Measurements from ENCODE around the gene PIGO. TPM values are rescaled to one million over a fixed set of nuclear protein-coding genes. Genes with fewer than 3 reads are reported as not detected.
A peak's percentile ranks its signal among the peaks of the same experiment; 100 is the strongest.

Gene PIGO
- polyA plus RNA-seq, 1 of the 3 experiments (the other 2 are of a cell fraction), result 31.0 TPM

DNA sequence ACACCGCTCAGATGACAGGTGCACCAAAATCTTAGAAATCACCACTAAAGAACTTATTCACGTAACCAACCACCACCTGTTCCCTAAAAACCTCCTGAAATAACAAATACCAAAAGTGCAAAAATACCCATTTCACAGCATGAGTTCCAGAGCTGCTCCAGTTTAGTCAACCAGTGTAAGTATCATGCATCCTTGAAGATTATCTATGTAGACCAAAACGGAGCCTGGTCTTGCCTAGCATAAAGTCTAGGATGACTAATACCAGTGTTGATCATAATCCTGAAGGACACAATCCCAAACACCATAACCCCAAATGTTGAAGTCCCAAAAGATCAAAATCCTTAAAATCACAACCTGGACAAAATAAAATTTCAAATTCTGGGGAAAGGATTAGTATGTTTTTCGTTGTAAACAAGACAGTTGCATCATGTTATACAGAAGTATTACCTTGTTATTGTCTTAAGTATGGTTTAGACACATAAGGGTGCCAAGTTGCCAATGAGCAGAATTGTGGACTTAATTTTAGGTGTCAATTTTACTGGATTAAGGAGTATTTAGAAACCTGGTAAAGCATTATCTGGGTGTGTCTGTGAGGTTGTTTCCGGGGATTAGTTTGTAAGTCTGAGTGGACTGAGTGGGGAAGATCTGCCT is 42.1 kb downstream of the PIGO start:
- H3K4me1 ChIP-seq (ENCODE audit: control insufficient read depth in 1 of 2, insufficient read depth in 2 of 2, low read depth in 1 of 2, low read length in 1 of 2), result no peaks in the 10 kb centered on the region
- TF ChIP-seq CHD2 (IDR thresholded peaks at IDR 0.05; ENCODE audit: low read length, partially characterized antibody), result no peak
- TF ChIP-seq POLR2AphosphoS5 (IDR thresholded peaks at IDR 0.05; ENCODE audit: low read depth, low read length), result 0 out of 2 replicates have a peak, but pooled peaks have one; percentile 9
- POLR2A ChIA-PET, result interaction anchor here (1.1 kb wide), 1 partner anchor 23 kb away, joined by 4 read pairs; no protein-coding TSS in a partner anchor
- no peaks in the 10 kb centered on the region for H3K9me3 ChIP-seq
- no peak overlapping the region for H3K4me2 ChIP-seq
- peaks cover 3% of the 10 kb centered on the region; the same call in 1 of the 2 replicates for H4K20me1 ChIP-seq (ENCODE audit: insufficient read depth)
- no peak overlapping the region for H2AFZ ChIP-seq (ENCODE audit: low read depth)
- 61% methylated on average over 5 of the region's 5 CpGs for WGBS (ENCODE audit: low lambda C conversion rate)
- H3K79me2 ChIP-seq (ENCODE audit: insufficient read depth), result peaks cover 7% of the 10 kb centered on the region; the same call in 1 of the 2 replicates
- no peak overlapping the region for H3K27ac ChIP-seq (ENCODE audit: low read depth in 2 of 2, low read length in 1 of 2)
- H3F3A ChIP-seq (replicated peaks; ENCODE audit: insufficient read depth), result peaks cover 37% of the 10 kb centered on the region
- peaks cover 46 to 86% of the 10 kb centered on the region in 2 experiments for H3K36me3 ChIP-seq (replicated peaks in 1 of 2; ENCODE audit: control insufficient read depth in 1 of 2, insufficient read depth in 2 of 2, low read length in 1 of 2)
- no peak overlapping the region for H3K9ac ChIP-seq
- DNase-seq, result no peak
- H3K9me2 ChIP-seq, result no peaks in the 10 kb centered on the region
- no peaks in the 10 kb centered on the region for H3K27me3 ChIP-seq (ENCODE audit: insufficient read depth)
- CTCF ChIA-PET, result interaction anchor here (1.0 to 1.2 kb wide), 2 partner anchors 10 to 155 kb away, joined by 3 to 4 read pairs; no protein-coding TSS in a partner anchor
- no peak overlapping the region for H3K4me3 ChIP-seq (ENCODE audit: low read depth in 2 of 2, low read length in 1 of 2)

DNA sequence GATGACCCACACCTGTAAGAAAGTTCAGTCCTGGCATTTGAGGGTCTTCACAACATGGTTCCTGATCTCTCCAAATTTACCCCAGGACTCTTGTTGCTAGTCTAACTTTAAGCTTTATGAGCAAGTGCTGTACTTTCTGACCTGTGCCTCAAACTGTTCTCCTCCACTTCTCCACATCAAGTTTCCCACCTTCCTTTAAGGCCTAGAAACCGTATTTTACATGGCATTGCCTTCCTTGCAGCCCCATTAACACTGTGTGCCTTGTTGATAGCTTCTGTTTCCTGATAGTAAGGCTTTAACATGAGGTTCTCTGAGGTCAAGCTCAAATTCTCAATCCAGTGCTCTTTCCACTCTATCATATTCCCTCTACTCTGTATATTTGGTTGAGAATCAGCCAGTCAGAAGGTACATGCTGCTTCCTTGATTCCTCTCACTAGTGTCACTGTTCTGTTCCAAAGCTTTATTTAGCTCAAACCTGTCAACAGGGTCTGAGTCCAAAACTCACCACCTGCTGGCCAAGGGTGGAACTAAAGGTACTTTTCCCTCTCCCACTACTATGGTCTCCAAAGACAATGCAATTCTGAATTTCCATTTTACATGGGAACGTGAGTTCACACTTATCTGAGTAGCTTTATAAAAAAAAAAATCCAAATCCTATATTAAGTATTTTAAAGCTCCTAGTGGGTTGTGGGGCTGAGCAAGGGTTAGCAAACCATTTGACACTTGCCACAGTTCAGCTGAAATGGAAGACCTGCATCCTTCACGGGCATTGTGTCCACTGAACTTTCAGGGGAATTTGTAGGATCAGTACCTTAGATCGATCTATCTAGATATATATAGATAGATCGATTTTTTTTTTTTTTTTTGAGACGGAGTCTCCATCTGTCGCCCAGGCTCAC is 45.1 kb downstream of the PIGO start:
- no peak overlapping the region for H3K4me2 ChIP-seq
- ChIA-PET CTCF (interaction anchor here (0.6 to 7.9 kb wide), 34 partner anchors 9 to 685 kb away, joined by 3 to 78 read pairs (median 6); partner anchors contain the start of genes FANCG and VCP), POLR2A (interaction anchor here (0.7 to 2.6 kb wide), 5 partner anchors 11 to 152 kb away, joined by 3 to 16 read pairs (median 3); partner anchors contain the start of genes FANCG and VCP)
- TF ChIP-seq YY1 (IDR thresholded peaks at IDR 0.05; ENCODE audit: low read depth), result no peak
- TF ChIP-seq EP300 (IDR thresholded peaks at IDR 0.05; ENCODE audit: borderline replicate concordance in 1 of 2, low read depth in 1 of 2, low read length in 1 of 2), result no peak
- TF ChIP-seq, protein P1, sequence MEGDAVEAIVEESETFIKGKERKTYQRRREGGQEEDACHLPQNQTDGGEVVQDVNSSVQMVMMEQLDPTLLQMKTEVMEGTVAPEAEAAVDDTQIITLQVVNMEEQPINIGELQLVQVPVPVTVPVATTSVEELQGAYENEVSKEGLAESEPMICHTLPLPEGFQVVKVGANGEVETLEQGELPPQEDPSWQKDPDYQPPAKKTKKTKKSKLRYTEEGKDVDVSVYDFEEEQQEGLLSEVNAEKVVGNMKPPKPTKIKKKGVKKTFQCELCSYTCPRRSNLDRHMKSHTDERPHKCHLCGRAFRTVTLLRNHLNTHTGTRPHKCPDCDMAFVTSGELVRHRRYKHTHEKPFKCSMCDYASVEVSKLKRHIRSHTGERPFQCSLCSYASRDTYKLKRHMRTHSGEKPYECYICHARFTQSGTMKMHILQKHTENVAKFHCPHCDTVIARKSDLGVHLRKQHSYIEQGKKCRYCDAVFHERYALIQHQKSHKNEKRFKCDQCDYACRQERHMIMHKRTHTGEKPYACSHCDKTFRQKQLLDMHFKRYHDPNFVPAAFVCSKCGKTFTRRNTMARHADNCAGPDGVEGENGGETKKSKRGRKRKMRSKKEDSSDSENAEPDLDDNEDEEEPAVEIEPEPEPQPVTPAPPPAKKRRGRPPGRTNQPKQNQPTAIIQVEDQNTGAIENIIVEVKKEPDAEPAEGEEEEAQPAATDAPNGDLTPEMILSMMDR (IDR thresholded peaks at IDR 0.05), result peak; percentile 70
- TF ChIP-seq RAD21 (IDR thresholded peaks at IDR 0.05; ENCODE audit: low read length), result peak; percentile 57
- no peak for TF ChIP-seq USF1 (IDR thresholded peaks at IDR 0.05; ENCODE audit: borderline replicate concordance, low read depth)
- no peak for TF ChIP-seq MXI1 (IDR thresholded peaks at IDR 0.05; ENCODE audit: low read depth, low read length)
- TF ChIP-seq EZH2phosphoT487 (IDR thresholded peaks at IDR 0.05; ENCODE audit: borderline replicate concordance, low read depth), result no peak
- TF ChIP-seq GATA2 (CRISPR knock-in tag; IDR thresholded peaks at IDR 0.05), result no peak
- no peak for TF ChIP-seq RCOR1 (IDR thresholded peaks at IDR 0.05; ENCODE audit: low read length)
- TF ChIP-seq IRF3 (IDR thresholded peaks at IDR 0.05; ENCODE audit: low read depth, low read length), result no peak
- TF ChIP-seq NRF1 (IDR thresholded peaks at IDR 0.05; ENCODE audit: low read depth, low read length), result no peak
- no peak for TF ChIP-seq FOXJ3 (CRISPR knock-in tag; IDR thresholded peaks at IDR 0.05)
- TF ChIP-seq ELF1 (IDR thresholded peaks at IDR 0.05), result no peak
- no peak for TF ChIP-seq TAF1 (IDR thresholded peaks at IDR 0.05; ENCODE audit: borderline replicate concordance, low read depth, low read length)
- TF ChIP-seq SMC3 (IDR thresholded peaks at IDR 0.05; ENCODE audit: low read depth, low read length), result peak; percentile 55
- TF ChIP-seq, protein P2, sequence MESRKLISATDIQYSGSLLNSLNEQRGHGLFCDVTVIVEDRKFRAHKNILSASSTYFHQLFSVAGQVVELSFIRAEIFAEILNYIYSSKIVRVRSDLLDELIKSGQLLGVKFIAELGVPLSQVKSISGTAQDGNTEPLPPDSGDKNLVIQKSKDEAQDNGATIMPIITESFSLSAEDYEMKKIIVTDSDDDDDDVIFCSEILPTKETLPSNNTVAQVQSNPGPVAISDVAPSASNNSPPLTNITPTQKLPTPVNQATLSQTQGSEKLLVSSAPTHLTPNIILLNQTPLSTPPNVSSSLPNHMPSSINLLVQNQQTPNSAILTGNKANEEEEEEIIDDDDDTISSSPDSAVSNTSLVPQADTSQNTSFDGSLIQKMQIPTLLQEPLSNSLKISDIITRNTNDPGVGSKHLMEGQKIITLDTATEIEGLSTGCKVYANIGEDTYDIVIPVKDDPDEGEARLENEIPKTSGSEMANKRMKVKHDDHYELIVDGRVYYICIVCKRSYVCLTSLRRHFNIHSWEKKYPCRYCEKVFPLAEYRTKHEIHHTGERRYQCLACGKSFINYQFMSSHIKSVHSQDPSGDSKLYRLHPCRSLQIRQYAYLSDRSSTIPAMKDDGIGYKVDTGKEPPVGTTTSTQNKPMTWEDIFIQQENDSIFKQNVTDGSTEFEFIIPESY (IDR thresholded peaks at IDR 0.05; ENCODE audit: borderline replicate concordance, low read depth), result no peak
- TF ChIP-seq RFX5 (IDR thresholded peaks at IDR 0.05; ENCODE audit: low read length), result no peak

More for the DNA sequence above, 45.1 kb downstream of the PIGO start:
- Histone ChIP-seq H4K20me1 (ENCODE audit: insufficient read depth) (no peaks in the 10 kb centered on the region), H3K9ac (no peak overlapping the region), H3K27ac (ENCODE audit: low read depth in 2 of 2, low read length in 1 of 2) (no peak overlapping the region), H3K79me2 (ENCODE audit: insufficient read depth) (no peaks in the 10 kb centered on the region), H3F3A (replicated peaks; ENCODE audit: insufficient read depth) (peaks cover 28% of the 10 kb centered on the region), H3K4me3 (ENCODE audit: low read depth in 2 of 2, low read length in 1 of 2) (no peak overlapping the region), H3K36me3 (replicated peaks in 1 of 2; ENCODE audit: control insufficient read depth in 1 of 2, insufficient read depth in 2 of 2, low read length in 1 of 2) (peaks cover 20 to 74% of the 10 kb centered on the region in 2 experiments), H2AFZ (ENCODE audit: low read depth) (no peak overlapping the region), H3K9me2 (no peaks in the 10 kb centered on the region), H3K9me3 (no peaks in the 10 kb centered on the region), H3K27me3 (ENCODE audit: insufficient read depth) (no peaks in the 10 kb centered on the region), H3K4me1 (ENCODE audit: control insufficient read depth in 1 of 2, insufficient read depth in 2 of 2, low read depth in 1 of 2, low read length in 1 of 2) (no peaks in the 10 kb centered on the region)
- WGBS (ENCODE audit: low lambda C conversion rate), result 84% methylated on average over 7 of the region's 7 CpGs
- DNase-seq, result peak; percentile 67
